UCSD-AML1 (cell line): ENCODE data around the gene RAMAC.
A peak's percentile ranks its signal among the peaks of the same experiment; 100 is the strongest.
"Not testable (repeated sequence)": the region's sequence is repeated elsewhere in the genome, so short reads cannot be mapped to it uniquely, and the experiment has no call there.

Source experiments
- DNase-seq: peaks from one replicate; lab custom pipeline; 2025; ENCODE audit not compliant: unreplicated experiment; lab: John Stamatoyannopoulos, UW

Gene RAMAC

GRCh38 chr15:83012076-83012426 lies 26.0 kb downstream of the RAMAC start:
- DNase-seq, result no peak

DNA sequence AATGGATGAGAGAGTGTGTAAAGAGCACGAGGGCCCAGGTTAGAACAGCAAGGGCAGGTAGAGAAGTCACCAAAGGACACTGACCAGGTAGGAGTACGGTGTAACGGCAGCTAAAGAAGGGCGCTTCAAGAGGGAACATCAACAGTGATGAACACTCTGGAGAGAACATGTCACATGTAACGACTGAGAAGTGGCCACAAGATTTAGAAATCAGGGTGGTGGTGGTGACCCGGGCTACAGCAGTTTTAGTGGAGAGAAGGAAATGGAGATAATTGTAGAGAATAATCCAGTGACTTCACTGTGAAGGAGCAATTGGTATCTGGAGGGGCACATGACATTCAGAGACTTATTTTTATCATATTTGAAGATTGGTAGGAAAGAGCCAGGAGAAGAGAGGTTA lies 26.6 kb downstream of the RAMAC start:
- no peak for DNase-seq

- peak; percentile 14 for DNase-seq
Measured at GRCh38 chr15:83014205-83014653, 28.2 kb downstream of the RAMAC start.

GRCh38 chr15:83015361-83015760 lies 29.4 kb downstream of the RAMAC start:
- no peak for DNase-seq

DNA sequence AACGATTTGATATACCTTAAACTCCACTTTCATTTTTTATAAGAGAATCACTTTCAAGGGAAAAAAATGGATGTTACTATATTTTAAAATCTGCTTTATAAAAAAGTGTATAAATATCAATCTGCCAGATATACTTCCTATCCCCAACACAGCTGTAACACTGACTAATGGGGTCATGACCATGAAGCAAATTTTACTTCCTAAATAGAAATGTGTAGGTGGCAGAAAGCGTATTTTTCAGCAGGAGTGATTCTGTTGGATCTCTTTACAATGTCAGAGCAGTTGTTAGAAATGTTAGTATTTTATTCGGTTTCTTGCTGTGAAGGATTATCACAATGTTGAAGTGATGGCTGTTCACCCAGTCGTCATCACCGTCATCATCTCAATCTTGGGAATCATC lies 30.9 kb downstream of the RAMAC start:
- no peak for DNase-seq

- no peak for DNase-seq
Measured at GRCh38 chr15:83018436-83018835, 32.4 kb downstream of the RAMAC start.

DNA sequence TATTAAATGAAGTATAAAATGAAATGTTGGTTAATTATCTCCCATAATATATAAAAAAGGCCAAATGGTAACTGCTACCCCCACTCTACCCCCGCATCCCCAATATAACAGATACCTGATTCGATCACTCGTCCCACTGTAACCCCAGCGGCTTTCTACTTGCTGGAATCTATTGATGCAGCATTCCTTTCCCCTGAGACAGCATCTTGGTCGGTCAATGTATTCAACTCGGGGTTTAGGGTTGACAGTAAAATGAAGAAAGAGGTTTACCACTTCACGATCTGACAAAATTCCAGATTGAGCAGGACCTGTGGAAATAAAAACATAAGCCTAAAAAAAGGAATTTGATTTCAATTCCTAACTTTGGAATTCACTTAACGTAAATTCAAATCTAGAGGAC lies 44.0 kb downstream of the RAMAC start:
- no peak for DNase-seq

DNA sequence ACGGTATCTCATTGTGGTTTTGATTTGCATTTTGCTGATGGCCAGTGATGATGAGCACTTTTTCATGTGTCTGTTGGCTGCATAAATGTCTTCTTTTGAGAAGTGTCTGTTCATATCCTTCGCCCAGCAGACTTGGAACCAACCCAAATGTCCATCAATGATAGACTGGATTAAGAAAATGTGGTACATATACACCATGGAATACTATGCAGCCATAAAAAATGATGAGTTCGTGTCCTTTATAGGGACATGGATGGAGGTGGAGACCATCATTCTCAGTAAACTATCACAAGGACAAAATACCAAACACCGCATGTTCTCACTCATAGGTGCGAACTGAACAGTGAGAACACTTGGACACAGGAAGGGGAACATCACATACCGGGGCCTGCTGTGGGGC lies 45.2 kb downstream of the RAMAC start:
- not testable (repeated sequence) for DNase-seq

GRCh38 chr15:83036253-83036652 lies 50.2 kb downstream of the RAMAC start:
- no peak for DNase-seq

- DNase-seq, result no peak
Measured at GRCh38 chr15:83039206-83039605, 53.2 kb downstream of the RAMAC start.
